SH-SY5Y (cell line): ENCODE data around the gene NPLOC4.

Experiments
- GATA2 ChIP-seq: IDR thresholded peaks from 2 replicates; pipeline ENCODE4 v1.6.1; 2011; ENCODE audit warnings: mild to moderate bottlenecking, low read depth, low read length
- GATA3 ChIP-seq: IDR thresholded peaks from 2 replicates; pipeline ENCODE4 v1.6.1; 2011; ENCODE audit warnings: low read depth, mild to moderate bottlenecking, low read length, moderate library complexity

GRCh38 chr17:81578561-81579225 is 58.2 kb downstream of the NPLOC4 start:
- TF ChIP-seq GATA3 (no peak), GATA2 (no peak)
